HG03558 (cell line): Measurements from ENCODE around the gene BSND.
"Not testable (repeated sequence)": the region's sequence is repeated elsewhere in the genome, so short reads cannot be mapped to it uniquely, and the experiment has no call there.

Source experiments
- ATAC-seq: cut with Tn5 transposase; IDR thresholded peaks from one replicate; pipeline ENCODE4 v1.9.1; 2021; ENCODE audit warnings: moderate number of reproducible peaks; ENCODE audit not compliant: unreplicated experiment; ENCODE audit errors: extremely low read depth

Gene BSND

DNA sequence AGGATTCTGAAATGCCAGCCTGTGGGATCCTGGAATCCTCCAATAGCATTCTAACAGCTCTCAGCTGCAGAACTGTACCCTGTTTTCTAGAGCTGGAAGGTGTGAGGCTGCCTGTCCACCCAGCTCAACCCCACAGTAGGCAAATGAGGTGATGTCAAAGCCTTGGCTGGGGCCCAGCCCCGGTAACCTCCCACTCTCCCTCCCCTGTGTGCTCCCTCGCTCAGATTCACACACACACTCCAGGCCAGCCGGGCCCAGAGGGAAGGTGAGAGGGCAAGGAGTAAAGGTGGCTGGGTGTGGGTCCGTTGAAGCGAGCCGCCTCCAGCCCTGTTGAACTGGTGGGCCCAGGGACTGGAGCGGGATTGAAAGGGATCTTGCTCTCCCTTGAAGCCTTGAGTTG, at the start of gene BSND:
Gene BSND, plus strand, starts transcription at position 257 of the 400 bp plus-strand sequence. CDS start 254 bp downstream, outside the sequence.
- no peak for ATAC-seq

GRCh38 chr1:54949053-54949452, 49.7 kb upstream of the BSND start:
- ATAC-seq, result no peak

DNA sequence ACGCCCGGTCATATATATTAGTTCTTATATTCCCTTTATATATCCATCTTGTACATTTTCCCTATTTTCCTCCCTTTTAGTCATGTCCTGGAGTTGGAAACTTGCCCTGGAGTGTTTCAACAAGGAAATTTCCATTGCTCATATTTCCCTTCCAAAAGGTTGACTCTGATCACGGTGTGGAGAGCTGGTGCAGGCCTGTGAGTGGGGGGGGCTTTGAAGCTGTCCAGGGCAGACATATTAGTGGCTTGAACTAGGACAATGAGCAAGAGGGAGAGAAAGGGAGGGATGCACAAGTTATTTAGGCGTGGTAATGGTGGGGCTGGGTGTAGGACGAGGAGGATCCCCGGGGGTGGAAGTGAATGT, 48.7 kb upstream of the BSND start:
- no peak for ATAC-seq

DNA sequence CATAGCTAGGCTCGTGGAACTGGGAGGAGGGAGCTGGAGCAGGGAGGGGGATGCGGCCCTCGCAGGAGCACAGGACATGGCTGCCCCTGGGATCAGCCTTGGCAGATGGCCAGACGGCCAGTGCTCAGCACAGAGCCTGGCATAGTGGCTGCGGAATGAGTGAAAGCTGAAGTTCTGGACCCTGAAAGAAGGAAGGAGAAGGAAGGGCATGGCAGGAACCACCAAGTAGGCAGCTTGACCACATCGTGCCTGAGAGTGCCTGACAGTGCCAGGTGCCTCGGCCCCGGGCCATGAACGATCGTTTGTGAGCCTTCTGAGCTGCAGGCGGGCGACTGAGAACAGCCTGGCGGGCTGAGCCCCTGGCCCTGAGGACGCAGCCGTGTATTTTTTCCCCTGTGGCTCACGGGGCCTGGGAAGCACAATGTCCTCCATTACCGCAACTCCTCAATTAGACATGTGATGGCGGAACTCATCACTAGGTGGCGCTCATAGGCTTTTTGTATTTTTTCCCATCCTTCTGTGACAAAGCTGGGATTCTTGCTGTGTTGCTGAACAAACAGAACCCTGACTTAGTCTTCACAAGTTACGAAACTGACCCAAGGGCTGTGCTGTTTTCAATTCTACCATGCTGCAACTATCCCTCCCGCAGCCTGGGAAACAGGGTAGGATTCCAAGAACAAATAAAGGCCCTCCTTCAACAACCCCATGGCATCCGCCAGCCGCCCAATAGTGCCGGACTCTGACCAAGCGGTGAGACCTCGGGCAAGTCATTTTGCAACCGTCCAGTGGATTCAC, 48.2 kb upstream of the BSND start:
- ATAC-seq, result no peak

- ATAC-seq, result no peak
Observed at GRCh38 chr1:54951810-54952226, 46.9 kb upstream of the BSND start.

DNA sequence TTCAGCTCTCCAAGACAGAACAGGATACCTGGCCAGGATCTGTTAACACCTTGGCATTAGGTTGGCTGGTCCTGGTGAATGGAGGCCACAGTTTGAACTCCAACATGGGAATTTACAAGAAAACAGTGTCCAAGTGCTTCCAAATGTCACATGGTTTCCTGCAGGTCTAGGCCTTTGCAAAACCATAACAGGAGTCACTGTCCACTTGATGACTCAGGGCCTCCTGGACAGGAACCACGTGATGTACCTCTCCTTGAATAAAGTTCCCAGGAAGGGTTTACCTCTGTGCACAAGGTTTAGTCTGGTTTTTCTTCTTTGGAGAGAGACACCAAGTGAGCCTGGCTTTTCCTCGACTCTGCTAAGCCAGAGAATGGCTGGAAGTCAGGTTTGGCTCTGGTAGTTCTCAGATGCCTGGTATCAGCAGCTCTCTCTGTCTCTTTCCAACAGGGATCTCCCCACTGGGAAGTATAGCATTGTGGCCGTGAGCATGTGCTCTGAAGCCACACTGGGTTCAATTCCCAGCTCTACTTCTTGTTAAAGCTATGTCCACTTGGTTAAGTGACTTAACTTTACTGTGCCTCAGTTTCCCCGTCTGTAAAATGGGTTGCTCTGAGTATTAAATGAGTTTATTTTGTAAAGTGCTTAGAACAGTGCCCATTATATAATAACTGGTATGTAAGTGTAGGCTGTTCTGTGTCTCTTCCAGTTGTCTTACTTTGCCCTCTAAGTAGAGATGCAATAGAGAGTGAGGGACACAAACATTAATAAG, 45.6 kb upstream of the BSND start:
- ATAC-seq, result no peak

DNA sequence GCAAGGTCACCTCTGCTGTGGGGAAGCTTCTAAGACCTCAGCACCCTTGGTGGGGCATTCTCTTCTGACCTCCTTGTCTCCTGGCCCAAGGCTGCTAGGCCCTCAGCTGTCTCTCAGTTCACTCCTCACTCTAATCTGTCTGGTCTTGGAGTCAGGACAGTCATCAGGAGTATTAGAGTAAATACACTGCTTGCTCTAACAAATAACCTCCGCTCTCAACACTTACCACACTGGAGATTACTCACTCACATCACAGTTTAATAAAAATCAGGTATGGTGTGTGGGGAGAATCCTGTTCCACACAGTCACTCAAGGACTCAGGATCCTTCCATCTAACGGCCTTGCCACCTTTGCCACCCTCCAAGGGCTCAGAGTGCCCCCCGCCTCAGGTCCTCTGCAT, 44.9 kb upstream of the BSND start:
- no peak for ATAC-seq

- ATAC-seq, result no peak
Observed at GRCh38 chr1:54955359-54955758, 43.4 kb upstream of the BSND start.

DNA sequence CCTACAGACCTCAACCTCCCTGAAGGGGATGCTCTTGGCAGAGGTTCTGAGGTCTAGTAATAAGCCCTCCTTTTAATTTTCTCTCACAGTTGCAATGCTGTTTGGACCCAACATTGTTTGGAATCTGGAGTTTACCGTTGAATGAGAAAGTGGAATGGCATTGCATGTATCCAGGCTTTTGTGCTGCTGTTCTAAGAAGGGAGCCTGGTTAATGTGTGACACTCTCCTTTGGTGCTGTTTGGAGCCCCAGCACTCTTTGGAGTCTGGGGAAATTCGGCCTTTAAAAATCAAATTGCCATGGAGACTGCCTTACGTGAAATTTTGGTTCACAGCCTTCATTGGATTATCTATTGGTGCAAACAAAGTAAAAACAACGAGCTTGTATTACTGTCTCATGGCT, 42.0 kb upstream of the BSND start:
- ATAC-seq, result no peak

DNA sequence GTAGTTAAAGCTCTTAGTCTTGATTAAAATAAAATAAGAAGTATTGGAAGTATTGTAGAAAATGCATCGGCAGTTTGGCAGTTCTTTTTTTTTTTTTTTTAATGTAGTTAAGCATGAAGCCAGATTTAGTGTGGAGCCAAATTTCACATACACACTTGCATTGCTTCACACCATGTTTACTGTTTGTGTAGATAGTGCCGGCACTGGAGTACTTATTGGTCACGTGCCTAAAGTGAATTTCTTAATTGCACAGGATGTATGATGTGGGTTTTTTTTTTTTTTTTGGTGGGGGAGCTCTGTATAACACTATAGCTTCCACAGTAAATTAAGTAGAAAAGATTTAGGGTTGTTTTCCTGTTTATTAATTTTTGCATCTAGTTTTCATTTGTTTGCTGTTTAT, 39.5 kb upstream of the BSND start:
- no peak for ATAC-seq

- no peak for ATAC-seq
Observed at GRCh38 chr1:54962612-54963395, 35.9 kb upstream of the BSND start.

DNA sequence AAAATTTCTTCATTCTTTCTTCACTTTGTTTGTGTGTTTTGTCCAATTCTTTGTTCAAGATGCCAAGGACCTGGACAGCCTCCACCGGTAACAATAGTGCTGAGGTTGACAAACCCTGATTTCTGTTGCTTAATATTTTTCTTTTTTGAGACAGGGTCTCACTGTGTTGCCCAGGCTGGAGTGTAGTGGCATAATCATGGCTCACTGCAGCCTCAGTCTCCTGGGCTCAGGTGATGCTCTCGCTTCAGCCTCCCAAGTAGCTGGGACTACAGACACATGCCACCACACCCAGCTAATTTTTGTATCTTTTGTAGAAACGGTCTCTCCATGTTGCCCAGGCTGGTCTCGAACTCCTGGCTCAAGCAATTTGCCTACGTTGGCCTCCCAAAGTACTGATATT, 34.9 kb upstream of the BSND start:
- ATAC-seq, result not testable (repeated sequence)

- ATAC-seq, result peak; percentile 83
Observed at GRCh38 chr1:54965624-54966340, 33.0 kb upstream of the BSND start.

- no peak for ATAC-seq
Observed at GRCh38 chr1:54967372-54967771, 31.4 kb upstream of the BSND start.

- ATAC-seq, result no peak
Observed at GRCh38 chr1:54968551-54968950, 30.2 kb upstream of the BSND start.

- no peak for ATAC-seq
Observed at GRCh38 chr1:54969879-54970278, 28.9 kb upstream of the BSND start.

- no peak for ATAC-seq
Observed at GRCh38 chr1:54970901-54971300, 27.8 kb upstream of the BSND start.

- ATAC-seq, result peak; percentile 83
Observed at GRCh38 chr1:54971317-54971791, 27.4 kb upstream of the BSND start.

- ATAC-seq, result no peak
Observed at GRCh38 chr1:54972436-54972835, 26.3 kb upstream of the BSND start.
